ENCODE data around the gene CCDC66. TPM values are rescaled to one million over a fixed set of nuclear protein-coding genes. Genes with fewer than 3 reads are reported as not detected.

CCDC66 gene
- total RNA-seq, 4 donors from 2014 or later = 7.9 to 14.5 (median 9.3) TPM

- ATAC-seq (no peak), DNase-seq (no peak)
- Histone ChIP-seq H3K27ac (no peak overlapping the region), H3K36me3 (peaks cover 0 to 59% of the 10 kb centered on the region in 2 donors), H3K4me3 (no peak overlapping the region), H3K27me3 (no peaks in the 10 kb centered on the region), H3K9me3 (no peaks in the 10 kb centered on the region), H3K4me1 (no peaks in the 10 kb centered on the region)
- TF ChIP-seq CTCF (IDR thresholded peaks at IDR 0.05 in 4 of 5, conservative IDR thresholded peaks at IDR 0.05 in 1 of 5) (no peak), POLR2A (IDR thresholded peaks at IDR 0.05) (no peak)
- in situ Hi-C loops (cut with MboI; ENCODE audit: low sequenced_read_pairs in 4 of 4) = no loop called here
- intact Hi-C loops (cut with DNase I; ENCODE audit: low total_unique reads) = no loop called here
These were observed 59.6 kb downstream of the CCDC66 start for GRCh38 chr3:56616478-56617006.

- peaks cover 0 to 81% of the 10 kb centered on the region in 2 donors for H3K36me3 ChIP-seq
- no peak for ATAC-seq
These were observed 63.4 kb downstream of the CCDC66 start for GRCh38 chr3:56620371-56620770.

GRCh38 chr3:56621681-56622080, 64.7 kb downstream of the CCDC66 start:
- DNase-seq (no peak), ATAC-seq (no peak)
- Histone ChIP-seq H3K9me3 (no peaks in the 10 kb centered on the region), H3K27me3 (no peaks in the 10 kb centered on the region), H3K36me3 (peaks cover 0 to 91% of the 10 kb centered on the region in 2 donors), H3K27ac (no peak overlapping the region), H3K4me3 (no peak overlapping the region), H3K4me1 (no peaks in the 10 kb centered on the region)
- in situ Hi-C loops (cut with MboI; ENCODE audit: low sequenced_read_pairs in 4 of 4) = no loop called here
- intact Hi-C loops (cut with DNase I; ENCODE audit: low total_unique reads) = no loop called here
- no peak for TF ChIP-seq POLR2A (IDR thresholded peaks at IDR 0.05)
- TF ChIP-seq CTCF (IDR thresholded peaks at IDR 0.05 in 4 of 5, conservative IDR thresholded peaks at IDR 0.05 in 1 of 5) = no peak

More at GRCh38 chr3:56620371-56620770, 63.4 kb downstream of the CCDC66 start:
- no peak for DNase-seq
- H3K9me3 ChIP-seq = no peaks in the 10 kb centered on the region
- no peak overlapping the region for H3K4me3 ChIP-seq
- intact Hi-C loops (cut with DNase I; ENCODE audit: low total_unique reads) (no loop called here), in situ Hi-C loops (cut with MboI; ENCODE audit: low sequenced_read_pairs in 4 of 4) (no loop called here)
- no peaks in the 10 kb centered on the region for H3K27me3 ChIP-seq
- TF ChIP-seq POLR2A (IDR thresholded peaks at IDR 0.05) = no peak
- TF ChIP-seq CTCF (IDR thresholded peaks at IDR 0.05 in 4 of 5, conservative IDR thresholded peaks at IDR 0.05 in 1 of 5) = no peak
- no peak overlapping the region for H3K27ac ChIP-seq
- H3K4me1 ChIP-seq = no peaks in the 10 kb centered on the region

GRCh38 chr3:56622381-56622780, 65.4 kb downstream of the CCDC66 start:
- ATAC-seq (no peak), DNase-seq (no peak)
- intact Hi-C loops (cut with DNase I; ENCODE audit: low total_unique reads) = no loop called here
- no peak overlapping the region for H3K4me3 ChIP-seq
- H3K9me3 ChIP-seq = no peaks in the 10 kb centered on the region
- no peaks in the 10 kb centered on the region for H3K27me3 ChIP-seq
- H3K4me1 ChIP-seq = no peaks in the 10 kb centered on the region
- H3K27ac ChIP-seq = no peak overlapping the region
- in situ Hi-C loops (cut with MboI; ENCODE audit: low sequenced_read_pairs in 4 of 4) = no loop called here
- TF ChIP-seq POLR2A (IDR thresholded peaks at IDR 0.05) = no peak
- TF ChIP-seq CTCF (IDR thresholded peaks at IDR 0.05 in 4 of 5, conservative IDR thresholded peaks at IDR 0.05 in 1 of 5) = no peak
- H3K36me3 ChIP-seq = peaks cover 0 to 91% of the 10 kb centered on the region in 2 donors

- Histone ChIP-seq H3K27ac (no peak overlapping the region), H3K36me3 (peaks cover 0 to 73% of the 10 kb centered on the region in 2 donors), H3K4me3 (no peak overlapping the region), H3K27me3 (no peaks in the 10 kb centered on the region), H3K4me1 (no peaks in the 10 kb centered on the region), H3K9me3 (no peaks in the 10 kb centered on the region)
- ATAC-seq (no peak), DNase-seq (no peak)
- TF ChIP-seq POLR2A (IDR thresholded peaks at IDR 0.05) (no peak), CTCF (IDR thresholded peaks at IDR 0.05 in 4 of 5, conservative IDR thresholded peaks at IDR 0.05 in 1 of 5) (no peak)
- in situ Hi-C loops (cut with MboI; ENCODE audit: low sequenced_read_pairs in 4 of 4) (no loop called here), intact Hi-C loops (cut with DNase I; ENCODE audit: low total_unique reads) (no loop called here)
These were observed 67.8 kb downstream of the CCDC66 start for GRCh38 chr3:56624725-56625124.
